Measurements from ENCODE around the gene ABCB1. TPM values are rescaled to one million over a fixed set of nuclear protein-coding genes. Genes with fewer than 3 reads are reported as not detected.

ABCB1 gene
- total RNA-seq (2022; extraction: Qiagen RNA extraction), result 0.08 to 0.46 TPM (median 0.12 TPM) in 4 of 5 replicates, not detected in the other

DNA sequence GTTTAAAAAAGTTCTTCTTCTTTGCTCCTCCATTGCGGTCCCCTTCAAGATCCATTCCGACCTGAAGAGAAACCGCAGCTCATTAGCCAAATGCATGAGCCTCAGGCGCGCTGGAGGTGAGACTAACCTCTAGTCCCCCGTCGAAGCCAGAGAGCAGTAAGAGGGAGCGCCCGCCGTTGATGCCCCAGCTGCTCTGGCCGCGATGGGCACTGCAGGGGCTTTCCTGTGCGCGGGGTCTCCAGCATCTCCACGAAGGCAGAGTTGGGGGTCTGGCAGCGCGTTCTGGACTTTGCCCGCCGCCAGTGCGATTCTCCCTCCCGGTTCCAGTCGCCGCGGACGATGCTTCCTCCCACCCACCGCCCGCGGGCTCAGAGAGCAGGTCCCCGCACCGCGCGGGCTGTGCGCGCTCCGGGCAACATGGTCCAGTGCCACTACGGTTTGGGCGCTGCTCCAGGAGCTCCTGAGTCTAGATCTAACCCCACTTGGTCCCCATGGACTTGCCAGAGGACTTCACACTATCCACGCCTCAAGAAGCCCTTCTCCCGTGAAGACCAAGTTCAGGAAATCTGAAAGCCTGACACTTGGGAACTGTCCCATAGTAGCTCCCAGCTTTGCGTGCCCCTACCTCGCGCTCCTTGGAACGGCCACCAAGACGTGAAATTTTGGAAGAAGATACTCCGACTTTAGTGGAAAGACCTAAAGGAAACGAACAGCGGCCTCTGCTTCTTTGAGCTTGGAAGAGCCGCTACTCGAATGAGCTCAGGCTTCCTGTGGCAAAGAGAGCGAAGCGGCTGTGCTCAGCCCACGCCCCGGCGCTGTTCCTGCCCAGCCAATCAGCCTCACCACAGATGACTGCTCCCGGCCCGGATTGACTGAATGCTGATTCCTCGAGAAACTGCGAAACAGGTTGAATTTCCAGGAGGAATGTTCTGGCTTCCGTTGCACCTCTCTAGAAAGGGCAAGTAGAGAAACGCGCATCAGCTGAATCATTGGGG is at the start of gene ABCB1:
ABCB1 (minus strand) TSS at position 755 of the 995 bp plus-strand sequence; CDS start at position 55, 700 bp downstream.

GRCh38 chr7:87475359-87476178 is 125.1 kb downstream of the ABCB1 start, which contains the start of gene ABCB4:
Gene ABCB4 (minus strand): TSS chr7:87475680. CDS start chr7:87475465, 215 bp downstream.

Other genes starting within 250 kb of the ABCB1 start
- gene ABCB4, start 125.2 kb downstream of the ABCB1 start, total RNA-seq (2022; extraction: Qiagen RNA extraction), result 0.02 to 0.12 TPM (median 0.04 TPM) in 3 of 5 replicates, not detected in the others
- not detected in 5 replicates for gene RUNDC3B, start 27.5 kb upstream of the ABCB1 start, total RNA-seq (2022; extraction: Qiagen RNA extraction)